ENCODE results near the gene DHDH.

GRCh38 chr19:48986211-48986610 is 52.7 kb downstream of the DHDH start:
- no peak for TF ChIP-seq ZSCAN21 (CRISPR knock-in tag; IDR thresholded peaks at IDR 0.05; ENCODE audit: borderline replicate concordance)
- TF ChIP-seq POLR2A (IDR thresholded peaks at IDR 0.05; ENCODE audit: insufficient read depth in 1 of 2, low read depth in 2 of 2, low read length in 2 of 2), result no peak
- TF ChIP-seq REST (IDR thresholded peaks at IDR 0.05; ENCODE audit: borderline replicate concordance in 1 of 2, low read depth in 1 of 2, low read length in 2 of 2), result no peak
- no peak for TF ChIP-seq SNAPC2 (CRISPR knock-in tag; IDR thresholded peaks at IDR 0.05)
- no peak for TF ChIP-seq HOXA7 (CRISPR knock-in tag; IDR thresholded peaks at IDR 0.05)
- TF ChIP-seq JUND (CRISPR knock-in tag; IDR thresholded peaks at IDR 0.05), result no peak
- TF ChIP-seq FOSL1 (CRISPR knock-in tag; IDR thresholded peaks at IDR 0.05; ENCODE audit: borderline replicate concordance), result no peak
- no peak for TF ChIP-seq SRF (IDR thresholded peaks at IDR 0.05; ENCODE audit: low read depth, low read length)
- TF ChIP-seq GABPA (IDR thresholded peaks at IDR 0.05; ENCODE audit: low read depth, low read length), result no peak
- no peak for TF ChIP-seq GABPA (CRISPR knock-in tag; IDR thresholded peaks at IDR 0.05; ENCODE audit: low read depth)
- no peak for TF ChIP-seq CTCF (CRISPR knock-in tag; IDR thresholded peaks at IDR 0.05)
